ENCODE results near the gene SNX21.
A peak's percentile ranks its signal among the peaks of the same experiment; 100 is the strongest.

The SNX21 gene

GRCh38 chr20:45835825-45836224, 2.2 kb downstream of the SNX21 start:
- CTCF ChIA-PET: no interaction called here
- DNase-seq (ENCODE audit: extremely low spot score): no peak
- POLR2A ChIA-PET: no interaction called here
- no peak for TF ChIP-seq CTCF (IDR thresholded peaks at IDR 0.05; ENCODE audit: control extremely low read depth, extremely low read depth, low read depth, missing control alignments)

GRCh38 chr20:45836841-45837240, 3.2 kb downstream of the SNX21 start:
- ChIA-PET POLR2A (no interaction called here), CTCF (no interaction called here)
- DNase-seq (ENCODE audit: extremely low spot score): no peak
- TF ChIP-seq CTCF (IDR thresholded peaks at IDR 0.05; ENCODE audit: control extremely low read depth, extremely low read depth, low read depth, missing control alignments): no peak

- ChIA-PET POLR2A (no interaction called here), CTCF (interaction anchor here (1.0 to 2.2 kb wide), 4 partner anchors 12 to 146 kb away, joined by 4 to 8 read pairs (median 4); partner anchors contain the start of genes CTSA and NEURL2)
- TF ChIP-seq CTCF (IDR thresholded peaks at IDR 0.05; ENCODE audit: control extremely low read depth, extremely low read depth, low read depth, missing control alignments): no peak
- DNase-seq (ENCODE audit: extremely low spot score): no peak
Measured at GRCh38 chr20:45840700-45841198, 7.2 kb downstream of the SNX21 start.

- TF ChIP-seq CTCF (IDR thresholded peaks at IDR 0.05; ENCODE audit: control extremely low read depth, extremely low read depth, low read depth, missing control alignments): no peak
- POLR2A ChIA-PET: interaction anchor here (0.9 to 1.1 kb wide), 2 partner anchors 9 to 14 kb away, joined by 3 read pairs; no protein-coding TSS in a partner anchor
- DNase-seq (ENCODE audit: extremely low spot score): no peak
- CTCF ChIA-PET: interaction anchor here (0.7 to 2.2 kb wide), 11 partner anchors 10 to 171 kb away, joined by 3 to 8 read pairs (median 4); partner anchors contain the start of genes ACOT8, CTSA, NEURL2 and ZSWIM3
Measured at GRCh38 chr20:45841407-45842129, 8.0 kb downstream of the SNX21 start.

GRCh38 chr20:45842169-45842812, 8.7 kb downstream of the SNX21 start:
- POLR2A ChIA-PET: interaction anchor here (0.7 to 1.1 kb wide), 3 partner anchors 9 to 14 kb away, joined by 3 read pairs; partner anchors contain the start of gene SNX21
- CTCF ChIA-PET: interaction anchor here (0.7 to 2.2 kb wide), 11 partner anchors 9 to 171 kb away, joined by 3 to 8 read pairs (median 4); partner anchors contain the start of genes ACOT8, CTSA, NEURL2 and ZSWIM3
- TF ChIP-seq CTCF (IDR thresholded peaks at IDR 0.05; ENCODE audit: control extremely low read depth, extremely low read depth, low read depth, missing control alignments): no peak
- peak; percentile 82 for DNase-seq (ENCODE audit: extremely low spot score)

- CTCF ChIA-PET: interaction anchor here (1.2 kb wide), 1 partner anchor 44 kb away, joined by 3 read pairs; no protein-coding TSS in a partner anchor
- POLR2A ChIA-PET: no interaction called here
- no peak for TF ChIP-seq CTCF (IDR thresholded peaks at IDR 0.05; ENCODE audit: control extremely low read depth, extremely low read depth, low read depth, missing control alignments)
- DNase-seq (ENCODE audit: extremely low spot score): no peak
Measured at GRCh38 chr20:45843506-45843905, 9.9 kb downstream of the SNX21 start.
